ENCODE measurements around the gene DNAJC17.

Gene DNAJC17

DNA sequence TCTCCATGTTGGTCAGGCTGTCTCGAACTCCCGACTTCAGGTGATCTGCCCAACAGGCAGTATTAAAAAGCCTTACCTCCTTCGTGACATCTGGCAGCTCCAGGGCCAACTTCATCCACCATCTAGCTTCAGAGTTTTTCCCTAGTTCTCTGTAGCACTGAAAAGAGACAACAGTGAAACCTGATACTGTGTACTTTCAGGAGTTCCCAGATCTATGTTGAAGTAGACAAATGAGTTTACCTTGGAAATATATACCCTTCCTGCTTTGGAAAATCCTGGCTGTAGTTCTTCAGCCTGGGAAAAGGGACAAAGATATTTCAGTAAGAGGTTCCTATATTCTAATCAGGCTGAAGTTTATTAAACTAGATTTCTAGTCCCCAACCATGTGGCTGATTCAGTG is 70.2 kb downstream of the DNAJC17 start:
- no peak for DNase-seq (ENCODE audit: low read depth)

DNA sequence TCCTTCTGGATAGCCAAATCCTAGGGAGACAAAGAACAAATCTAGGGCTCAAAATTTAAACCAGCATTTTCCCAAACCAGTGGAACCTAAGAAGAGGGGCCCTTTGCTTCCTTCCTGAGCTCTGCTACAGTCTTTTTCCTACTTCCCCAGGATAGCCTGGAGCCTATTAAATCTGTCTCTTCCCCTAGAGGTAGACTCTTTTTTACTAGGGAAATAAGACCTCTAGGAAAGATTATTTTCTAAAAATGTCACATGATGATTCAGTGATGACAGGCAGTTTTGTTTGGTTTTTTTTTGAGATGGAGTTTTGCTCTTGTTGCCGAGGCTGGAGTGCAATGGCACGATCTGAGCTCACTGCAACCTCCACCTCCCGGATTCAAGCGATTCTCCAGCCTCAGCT is 70.7 kb downstream of the DNAJC17 start:
- DNase-seq (ENCODE audit: low read depth): no peak

DNA sequence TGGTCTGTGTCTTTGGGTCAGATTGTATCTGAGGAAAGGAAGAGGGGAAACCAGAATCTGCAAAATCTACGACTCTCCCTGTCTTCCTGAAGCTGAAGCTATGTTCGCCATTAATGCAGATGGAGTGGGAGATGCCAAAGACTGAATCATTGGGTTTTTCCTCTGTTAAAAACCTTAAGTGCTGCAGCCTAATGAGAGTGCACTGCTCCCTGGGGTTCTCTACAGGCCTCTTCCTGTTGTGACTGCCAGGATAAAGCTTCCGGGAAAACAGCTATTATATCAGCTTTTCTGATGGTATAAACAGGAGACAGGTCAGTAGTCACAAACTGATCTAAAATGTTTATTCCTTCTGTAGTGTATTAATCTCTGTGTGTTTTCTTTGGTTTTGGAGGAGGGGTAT is 76.2 kb downstream of the DNAJC17 start:
- no peak for DNase-seq (ENCODE audit: low read depth)

DNA sequence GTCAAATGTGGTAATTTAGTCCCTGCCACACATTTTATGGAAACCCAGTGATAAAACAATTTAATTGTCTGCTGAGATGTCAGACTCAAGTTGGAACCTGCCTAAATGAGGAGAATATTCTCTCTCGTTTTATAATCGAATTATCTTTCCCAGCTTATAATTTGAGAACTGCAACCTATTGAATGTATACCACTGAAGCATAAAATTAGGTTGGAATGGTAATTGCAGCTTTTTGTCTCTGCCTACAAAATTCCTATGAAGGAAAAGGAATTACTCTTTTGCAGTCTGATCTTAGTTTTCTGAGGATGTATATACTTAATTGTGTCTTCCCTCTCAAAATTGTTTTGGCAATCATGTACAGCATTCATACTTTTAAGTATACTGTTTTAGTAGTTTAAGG is 83.4 kb downstream of the DNAJC17 start:
- DNase-seq (ENCODE audit: low read depth): no peak

DNA sequence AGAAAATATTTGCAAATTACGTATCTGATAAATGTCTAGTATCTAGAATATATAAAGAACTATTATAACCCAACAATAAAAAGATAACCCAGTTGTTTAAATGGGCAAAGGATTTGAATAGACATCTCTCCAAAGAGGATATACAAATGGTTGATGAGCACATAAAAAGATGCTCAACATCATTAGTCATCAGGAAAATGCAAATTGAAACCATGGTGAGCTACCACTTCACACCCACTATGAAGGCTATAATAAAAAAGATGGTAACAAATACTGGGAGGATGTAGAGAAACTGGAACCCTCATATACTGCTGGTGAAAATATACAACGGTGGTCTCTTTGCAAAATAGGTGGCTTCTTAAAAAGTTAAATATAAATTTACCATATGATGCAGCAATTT is 84.3 kb downstream of the DNAJC17 start:
- DNase-seq (ENCODE audit: low read depth): no peak

DNA sequence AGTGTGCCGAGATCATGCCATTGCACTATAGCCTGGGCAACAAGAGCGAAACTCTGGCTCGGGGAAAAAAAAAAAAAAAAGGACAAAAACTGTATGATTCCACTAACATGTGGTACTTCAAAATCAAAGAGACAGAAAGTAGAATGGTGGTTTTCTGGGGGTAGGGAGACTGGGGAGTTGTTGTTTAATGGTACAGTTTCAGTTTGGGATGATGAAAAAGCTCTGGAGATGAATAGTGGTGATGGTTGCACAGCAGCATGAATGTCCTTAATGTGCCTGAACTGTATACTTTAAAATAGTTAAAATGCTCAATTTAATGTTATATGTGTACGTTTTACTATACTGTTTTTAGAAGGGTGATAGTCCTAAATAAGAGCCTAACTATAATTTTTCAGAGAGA is 84.9 kb downstream of the DNAJC17 start:
- no peak for DNase-seq (ENCODE audit: low read depth)

DNA sequence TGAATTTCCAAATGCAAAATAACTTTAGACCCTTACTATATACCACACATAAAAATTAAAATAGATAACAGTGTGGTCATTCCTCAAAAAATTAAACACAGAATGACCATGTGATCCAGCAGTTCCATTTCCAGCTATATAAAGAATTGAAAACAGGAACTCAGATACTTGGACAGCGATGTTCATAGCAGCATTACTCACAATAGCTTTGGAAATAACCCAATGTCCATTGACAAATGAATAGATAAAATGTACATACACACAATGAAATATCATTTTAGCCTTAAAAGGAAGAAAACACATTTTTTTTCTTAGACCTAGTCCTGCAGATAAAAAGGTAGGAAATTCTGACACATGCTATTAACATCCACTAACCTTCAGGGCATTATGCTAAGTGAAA is 85.6 kb downstream of the DNAJC17 start:
- no peak for DNase-seq (ENCODE audit: low read depth)

DNA sequence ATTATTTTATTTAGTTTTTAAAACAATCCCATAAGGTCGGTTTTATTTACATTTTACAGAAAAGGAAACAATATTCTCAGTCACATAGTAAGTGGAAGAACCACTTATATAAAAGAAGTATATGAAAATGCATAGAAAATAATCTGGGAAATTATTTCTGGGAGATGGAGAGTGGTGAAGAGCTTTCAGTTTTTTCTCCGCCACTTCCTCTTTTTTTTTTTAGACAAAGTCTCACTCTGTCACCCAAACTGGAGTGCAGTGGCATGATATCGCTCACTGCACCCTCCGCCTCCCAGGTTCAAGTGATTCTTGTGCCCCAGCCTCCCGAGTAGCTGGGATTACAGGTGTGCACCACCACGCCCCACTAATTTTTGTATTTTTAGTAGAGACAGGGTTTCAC is 91.1 kb downstream of the DNAJC17 start:
- no peak for DNase-seq (ENCODE audit: low read depth)
